Activated gamma-delta T cell (primary cell): ENCODE data around the gene CYP2C9.

Experiments used
- DNase-seq: peaks from one replicate; lab custom pipeline; 2025; lab: John Stamatoyannopoulos, UW

Gene CYP2C9

DNA sequence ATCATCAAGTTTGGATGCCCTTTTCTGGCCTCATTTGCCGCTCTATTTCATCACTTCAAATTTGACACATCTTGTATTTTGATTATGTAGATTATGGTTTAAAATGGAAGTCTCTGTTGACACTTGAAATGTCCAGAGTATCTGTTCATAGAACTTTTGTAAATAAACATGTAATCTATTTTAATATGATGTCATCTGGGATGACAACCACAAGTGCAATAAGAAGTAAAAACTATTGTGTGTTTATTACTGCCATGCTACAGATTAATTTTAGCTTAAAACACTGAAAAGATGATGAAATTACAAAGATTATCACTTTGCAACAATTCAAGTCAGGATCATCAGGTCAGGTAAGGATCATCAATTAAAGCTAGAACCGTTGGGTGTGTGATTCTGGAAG, 100.8 kb downstream of the CYP2C9 start:
- no peak for DNase-seq
